HL-60 (cell line): Measurements from ENCODE around the gene CHN2.

Experiments
- CTCF ChIP-seq: IDR thresholded peaks from one replicate; pipeline ENCODE4 v1.5.1; 2011; ENCODE audit warnings: low read length, control low read depth, inconsistent platforms; ENCODE audit not compliant: insufficient read depth
- GABPA ChIP-seq: IDR thresholded peaks from 2 replicates; pipeline ENCODE4 v1.6.1; 2012; ENCODE audit warnings: low read depth
- POLR2AphosphoS5 ChIP-seq: IDR thresholded peaks from 2 replicates; pipeline ENCODE4 v1.6.1; 2012; ENCODE audit warnings: low read depth
- REST ChIP-seq: IDR thresholded peaks from 2 replicates; pipeline ENCODE4 v1.6.1; 2012; ENCODE audit warnings: low read depth; ENCODE audit not compliant: insufficient replicate concordance

GRCh38 chr7:29276199-29276598 lies 81.6 kb downstream of the CHN2 start:
- no peak for TF ChIP-seq CTCF
- no peak for TF ChIP-seq GABPA
- TF ChIP-seq POLR2AphosphoS5, result no peak
- TF ChIP-seq REST, result no peak
